Stimulated activated CD8-positive, alpha-beta memory T cell treated with anti-CD3 and anti-CD28 coated beads, Interleukin-7, amount 100 ng/mL, for 4 hours (primary cell): ENCODE data around the gene PPL.
A peak's percentile ranks its signal among the peaks of the same experiment; 100 is the strongest.

Experiments
- DNase-seq, 2 donors: peaks; one replicate each; pipeline ENCODE4 v3.0.0-alpha.2; 2020; ENCODE audit warnings: low read depth in 2 of 2

Gene PPL

DNA sequence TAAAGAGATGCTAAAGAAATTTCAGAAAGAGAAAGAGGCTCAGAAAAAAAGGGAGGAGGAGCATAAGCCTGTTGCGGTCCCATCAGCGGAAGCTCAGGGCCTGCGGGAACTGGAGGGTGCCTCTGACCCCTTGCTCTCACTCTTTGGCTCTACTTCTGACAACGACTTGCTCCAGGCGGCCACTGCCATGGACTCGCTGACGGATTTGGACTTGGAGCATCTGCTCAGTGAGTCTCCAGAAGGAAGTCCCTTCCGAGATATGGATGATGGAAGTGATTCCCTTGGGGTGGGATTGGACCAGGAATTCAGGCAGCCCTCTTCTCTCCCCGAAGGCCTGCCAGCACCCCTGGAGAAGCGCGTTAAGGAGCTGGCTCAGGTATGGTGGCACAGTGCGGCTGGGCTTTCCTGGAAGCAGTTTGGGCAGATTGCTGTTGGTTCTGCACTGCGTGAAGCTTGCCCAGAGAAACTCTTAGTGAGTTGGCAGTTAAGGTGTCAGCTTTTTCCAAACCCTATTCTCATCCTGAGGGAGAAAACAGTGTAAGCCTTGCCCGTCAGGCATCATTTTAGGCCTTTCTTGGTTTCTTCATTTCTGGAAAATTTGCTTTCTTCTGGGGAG is 76.1 kb downstream of the PPL start:
- DNase-seq = no peak

DNA sequence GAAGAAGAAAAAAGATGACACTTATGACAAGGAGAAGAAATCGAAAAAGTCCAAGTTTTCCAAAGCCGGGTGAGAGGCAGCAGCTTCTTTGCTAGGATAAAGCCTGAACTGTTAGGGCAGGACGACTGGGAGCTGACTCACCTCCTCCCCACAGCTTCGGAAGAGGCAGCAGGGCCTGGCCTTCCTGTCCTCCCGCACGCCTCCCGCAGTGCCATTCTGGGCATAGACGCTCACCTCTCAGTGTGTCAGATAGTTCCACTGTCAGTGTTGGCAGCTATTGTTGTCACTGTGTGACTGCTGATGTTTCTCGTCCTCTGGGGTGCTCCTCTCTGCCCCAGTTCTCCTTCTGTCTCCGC is 77.1 kb downstream of the PPL start:
- DNase-seq = no peak

DNA sequence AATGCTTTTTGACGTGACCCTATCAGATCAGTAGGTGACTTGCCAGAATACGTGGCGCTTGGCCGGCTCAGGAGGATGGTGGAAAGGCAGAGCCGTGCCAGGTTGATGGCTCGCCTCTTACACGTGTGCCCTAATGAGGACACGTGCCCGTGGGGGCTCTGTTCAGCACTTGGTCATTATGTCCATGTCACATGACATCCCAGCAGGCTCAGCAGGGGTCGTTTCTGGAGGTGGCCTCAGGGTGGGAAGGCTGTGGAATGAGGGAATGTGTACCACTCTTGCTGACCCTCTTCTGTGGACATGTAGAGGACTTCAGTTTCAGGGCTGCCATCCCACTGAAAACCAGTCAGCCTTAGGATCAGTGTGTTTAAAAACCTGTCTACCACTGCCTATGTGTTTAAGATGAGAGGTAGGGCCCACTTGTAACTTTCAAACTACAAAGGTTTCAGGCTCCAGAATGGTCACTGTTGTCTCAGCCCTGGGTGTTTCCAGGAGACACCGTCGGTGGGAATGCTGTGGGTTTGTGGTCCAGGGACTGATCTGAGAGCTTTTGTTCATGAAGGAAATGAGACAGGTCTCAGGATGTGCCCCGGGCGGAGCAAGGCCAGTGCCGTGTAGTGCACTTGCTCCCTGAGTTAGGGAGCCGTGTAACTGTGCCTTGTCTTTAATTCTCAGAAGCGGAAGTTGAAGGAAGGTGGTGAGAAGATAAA is 77.6 kb downstream of the PPL start:
- no peak for DNase-seq

DNA sequence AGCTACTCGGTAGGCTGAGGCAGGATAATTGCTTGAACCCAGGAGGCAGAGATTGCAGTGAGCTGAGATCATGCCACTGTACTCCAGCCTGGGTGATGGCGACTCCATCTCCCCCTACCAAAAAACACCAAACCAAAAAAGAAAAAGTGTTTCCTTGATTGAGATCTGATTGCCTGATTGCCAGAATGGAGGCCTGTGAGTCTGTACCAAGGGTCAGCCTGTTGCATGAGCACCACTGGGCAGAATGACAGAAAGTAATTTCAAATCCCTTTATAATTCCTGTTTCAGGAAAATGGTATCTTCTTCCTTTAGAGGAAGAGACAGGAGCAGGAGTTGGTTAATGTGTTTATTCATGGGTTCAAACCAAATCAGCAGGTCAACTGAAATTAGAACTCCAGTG is 81.1 kb downstream of the PPL start:
- DNase-seq = no peak

DNA sequence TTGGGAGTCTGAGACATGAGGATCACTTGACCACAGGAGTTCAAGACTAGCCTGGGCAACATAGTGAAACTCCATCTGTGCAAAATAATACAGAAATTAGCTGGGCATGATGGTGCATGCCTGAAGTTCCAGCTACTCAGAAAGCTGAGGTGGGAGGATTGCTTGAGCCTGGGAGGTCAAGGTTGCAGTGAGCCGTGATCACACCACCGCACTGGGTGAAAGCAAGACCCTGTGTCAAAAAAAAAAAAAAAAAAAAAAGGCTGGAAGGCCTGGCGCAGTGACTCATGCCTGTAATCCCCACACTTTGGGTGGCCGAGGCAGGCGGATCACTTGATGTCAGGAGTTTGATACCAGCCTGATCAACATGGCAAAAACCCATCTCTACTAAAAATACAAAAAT is 81.6 kb downstream of the PPL start:
- no peak for DNase-seq

DNA sequence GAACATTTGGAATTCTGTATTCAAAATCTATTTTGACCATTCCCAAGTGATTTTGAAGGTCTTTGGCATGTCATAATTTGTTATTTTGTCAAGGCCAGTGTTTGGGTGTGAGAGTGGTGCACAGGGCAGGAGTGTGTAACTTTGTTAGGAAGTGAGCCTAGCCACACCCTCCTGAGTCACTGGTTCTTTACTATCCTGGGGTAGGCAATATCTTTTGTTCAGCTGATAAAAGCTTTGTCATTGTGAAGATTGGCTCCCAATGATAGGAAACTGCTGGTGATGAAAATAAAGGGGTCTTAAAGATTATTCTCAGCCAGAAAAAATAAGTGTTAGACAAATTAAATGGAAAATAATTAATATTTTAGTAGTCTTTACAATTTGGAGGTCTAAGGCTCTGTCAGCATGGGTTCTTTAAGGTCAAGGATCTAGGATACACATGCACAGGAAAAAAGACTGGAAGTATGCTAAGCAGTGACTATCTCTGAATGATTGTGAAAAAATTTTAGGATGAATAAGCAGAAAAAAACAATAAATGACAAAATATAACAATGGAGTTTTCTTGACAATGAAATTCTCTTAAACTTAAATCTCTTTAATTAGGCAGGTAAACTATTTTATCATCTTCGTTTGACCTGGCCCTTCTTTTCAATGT is 84.6 kb downstream of the PPL start:
- DNase-seq = no peak

DNA sequence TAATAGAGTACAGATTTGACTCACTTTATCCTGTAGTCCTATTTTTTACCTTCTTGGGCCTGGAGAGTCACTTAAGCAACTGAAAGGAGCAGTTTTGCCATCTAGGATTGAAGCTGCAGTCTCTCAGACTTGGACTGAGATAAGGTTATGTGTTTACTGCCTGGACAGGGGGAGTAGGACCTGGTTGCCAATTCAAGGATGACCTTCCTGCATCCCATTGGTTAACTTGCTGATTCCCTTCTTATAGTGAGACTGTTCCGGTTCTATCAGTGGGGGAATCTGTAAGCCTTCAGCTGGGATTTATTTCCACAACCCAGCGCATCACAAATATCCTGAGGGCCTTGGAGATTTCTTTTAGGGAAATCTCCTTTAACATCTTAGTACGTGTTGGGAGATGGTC is 86.7 kb downstream of the PPL start:
- no peak for DNase-seq

DNA sequence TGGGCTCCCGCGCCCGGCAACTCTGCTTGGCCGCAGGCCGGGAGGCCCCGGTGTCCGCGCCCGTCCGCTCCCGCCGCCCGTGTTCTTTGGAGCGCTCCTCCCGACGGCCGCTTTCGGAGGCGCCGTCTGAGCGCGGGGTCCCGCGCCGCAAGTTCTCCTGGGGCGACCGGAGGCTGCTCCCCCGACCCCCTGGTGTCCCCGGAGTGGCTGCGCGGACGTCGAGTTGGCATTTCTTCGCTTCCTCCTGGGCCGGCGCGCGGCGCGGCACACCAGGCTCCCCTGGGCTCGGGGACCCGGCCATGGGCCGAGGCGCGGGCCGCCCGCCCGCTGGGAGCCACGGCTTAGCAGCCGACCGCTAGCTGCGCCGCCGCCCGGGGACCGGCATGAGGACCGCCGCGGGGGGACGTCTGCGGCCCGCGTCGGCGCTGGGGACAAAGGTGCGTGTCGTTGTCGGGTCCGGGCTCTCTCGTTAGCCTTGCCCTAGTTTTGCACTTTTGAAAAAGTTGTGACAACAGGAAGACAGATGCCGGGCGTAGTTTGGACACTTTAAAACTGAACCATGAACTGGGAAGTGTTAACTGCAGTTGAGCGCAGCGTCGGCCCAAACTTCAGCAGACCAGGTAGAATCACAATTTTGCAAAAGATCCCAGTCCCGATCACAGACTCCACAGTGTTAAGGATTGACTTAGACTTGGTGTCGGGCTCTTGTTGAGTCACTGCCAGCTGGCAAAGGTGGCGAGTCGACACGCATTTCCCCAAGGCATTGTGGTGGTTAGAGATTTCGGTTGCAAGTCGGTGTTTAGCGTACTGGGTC is 89.0 kb downstream of the PPL start:
- DNase-seq = peak; percentile 1 to 17

DNA sequence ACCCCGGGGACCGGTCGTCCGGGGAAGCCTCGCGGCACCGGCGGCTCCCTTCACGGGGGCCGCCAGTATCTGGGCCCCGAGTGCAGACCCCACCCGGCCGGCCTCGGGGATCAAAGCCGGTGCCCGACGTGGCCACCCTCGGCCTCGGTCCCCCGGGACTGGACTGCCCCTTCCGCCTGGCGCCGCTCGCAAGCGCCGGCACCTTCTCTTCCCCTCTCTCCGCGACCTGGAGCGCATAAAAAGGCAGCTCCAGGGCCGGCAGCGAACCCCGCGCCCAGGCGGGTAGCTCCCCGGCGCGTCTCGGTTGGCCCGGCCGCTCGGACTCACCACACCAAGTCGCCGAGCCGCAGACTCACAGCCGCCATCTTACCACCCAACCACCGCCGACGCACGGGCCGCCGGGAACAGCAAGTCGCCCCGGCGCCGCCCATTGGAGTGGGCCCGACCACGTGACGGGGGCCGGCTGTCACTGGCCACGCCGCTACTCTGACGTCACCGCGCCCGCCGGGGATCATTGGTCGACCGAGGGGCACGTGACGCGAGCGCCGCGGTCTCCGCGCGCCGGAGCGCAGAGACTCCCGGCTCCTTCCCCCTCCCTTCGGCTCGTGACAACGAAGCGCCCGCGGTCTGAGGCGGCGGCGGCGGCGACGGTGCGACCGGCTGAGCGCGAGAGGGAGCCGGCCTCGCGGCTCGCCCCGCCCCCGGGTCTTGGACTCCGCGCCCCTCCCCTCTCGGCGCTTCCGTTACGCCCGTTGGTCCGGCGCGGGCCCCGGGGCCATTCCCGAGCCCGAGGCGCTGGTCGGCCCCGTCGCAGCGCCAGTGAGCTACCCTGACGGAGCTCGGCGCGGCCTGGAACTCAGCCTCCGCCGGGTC is 89.8 kb downstream of the PPL start, which contains the start of the genes GLYR1 and UBN1:
GLYR1 (minus strand) TSS at position 388 of the 873 bp plus-strand sequence; CDS start at position 365, 23 bp downstream.
UBN1 (plus strand) TSS at position 581 of the 873 bp plus-strand sequence. CDS start 5,437 bp downstream, outside the sequence.
- DNase-seq = peak; percentile 98 to 100

DNA sequence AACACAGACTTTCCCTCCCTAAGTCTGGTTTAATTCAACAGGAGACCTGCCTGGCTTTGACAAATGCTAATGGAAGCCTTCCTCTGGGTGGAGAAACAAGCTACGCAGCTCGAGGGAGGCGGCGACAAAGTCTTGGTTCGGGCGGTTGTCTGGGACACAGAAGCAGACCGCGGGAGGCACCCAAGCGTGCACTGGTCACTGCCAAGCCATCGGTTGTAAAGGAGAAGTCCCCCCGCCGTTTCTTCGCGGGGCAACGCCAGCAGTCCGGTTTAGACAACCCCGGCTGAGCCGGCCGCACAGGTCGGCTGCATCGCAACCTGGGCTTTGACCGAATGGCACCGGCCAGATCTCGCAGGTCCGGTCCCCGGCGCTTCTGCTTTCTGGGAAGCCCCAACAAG is 90.4 kb downstream of the PPL start:
- no peak for DNase-seq

DNA sequence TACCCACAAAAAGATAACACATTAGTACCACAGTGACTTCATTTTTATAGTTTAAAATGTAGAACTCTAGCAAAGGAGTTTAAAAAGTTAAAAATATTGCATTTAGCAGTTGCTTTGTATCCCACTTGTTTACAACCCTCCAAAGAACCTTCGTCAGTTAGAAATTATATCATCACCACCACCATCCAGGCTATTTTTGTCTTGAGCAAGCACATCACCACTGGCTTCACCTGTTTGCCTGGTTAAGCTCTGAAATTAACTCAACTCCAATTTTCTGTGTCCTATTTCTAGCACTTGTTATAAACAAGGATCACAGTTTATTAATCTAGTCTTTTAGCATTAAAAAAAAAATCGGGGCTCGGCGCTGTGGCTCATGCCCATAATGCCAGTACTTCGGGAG is 96.0 kb downstream of the PPL start:
- no peak for DNase-seq

DNA sequence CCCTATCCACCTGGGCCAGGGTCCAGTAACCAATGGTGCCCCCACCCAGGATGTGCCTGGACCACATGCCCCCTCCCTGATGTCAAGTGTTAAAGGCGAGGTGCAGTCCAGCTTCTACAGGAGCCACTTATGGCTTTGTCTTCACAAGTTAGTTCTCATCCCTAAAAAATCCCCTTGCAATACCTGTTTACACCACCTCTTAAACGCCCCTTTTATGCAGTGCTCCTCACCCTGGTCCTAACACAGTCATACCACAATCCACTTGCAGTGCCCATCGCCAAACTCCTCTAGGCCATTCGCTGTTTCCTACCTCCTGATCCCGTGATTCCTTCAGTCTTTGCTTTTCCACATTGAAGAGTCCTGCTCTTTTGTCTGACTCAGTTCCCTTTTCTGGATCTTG is 97.0 kb downstream of the PPL start:
- no peak for DNase-seq

DNA sequence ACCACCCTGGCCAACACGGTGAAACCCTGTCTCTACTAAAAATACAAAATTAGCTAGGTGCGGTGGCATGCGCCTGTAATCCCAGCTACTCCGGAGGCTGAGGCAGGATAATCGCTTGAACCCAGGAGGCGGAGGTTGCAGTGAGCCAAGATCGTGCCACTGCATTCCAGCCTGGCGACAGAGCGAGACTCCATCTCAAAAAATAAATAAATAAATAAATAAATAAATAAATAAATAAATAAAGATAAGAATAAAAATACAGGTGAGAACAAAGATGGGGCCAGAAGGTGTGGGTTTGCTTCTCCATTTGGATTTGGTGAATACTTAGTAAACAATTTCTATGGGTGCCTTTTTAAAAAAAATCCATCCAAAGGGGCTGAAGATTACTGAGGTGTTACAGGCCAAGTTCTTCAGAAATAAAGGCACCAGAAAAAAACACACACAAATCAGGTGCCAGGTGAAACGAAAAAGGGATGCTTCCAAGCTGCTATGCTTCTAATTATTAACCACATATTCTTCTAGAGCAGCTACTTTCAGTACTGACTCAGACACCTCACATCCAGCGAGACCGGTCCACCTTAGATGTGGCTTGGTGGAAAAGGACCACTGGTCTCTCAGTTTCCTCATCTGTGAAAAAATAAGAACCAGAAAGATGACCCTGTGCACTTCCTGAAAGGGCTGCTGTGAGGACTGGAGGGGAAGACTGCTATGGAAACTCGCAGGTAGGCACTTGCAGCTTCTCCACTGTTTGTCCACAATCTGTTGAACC is 99.0 kb downstream of the PPL start:
- DNase-seq = no peak

DNA sequence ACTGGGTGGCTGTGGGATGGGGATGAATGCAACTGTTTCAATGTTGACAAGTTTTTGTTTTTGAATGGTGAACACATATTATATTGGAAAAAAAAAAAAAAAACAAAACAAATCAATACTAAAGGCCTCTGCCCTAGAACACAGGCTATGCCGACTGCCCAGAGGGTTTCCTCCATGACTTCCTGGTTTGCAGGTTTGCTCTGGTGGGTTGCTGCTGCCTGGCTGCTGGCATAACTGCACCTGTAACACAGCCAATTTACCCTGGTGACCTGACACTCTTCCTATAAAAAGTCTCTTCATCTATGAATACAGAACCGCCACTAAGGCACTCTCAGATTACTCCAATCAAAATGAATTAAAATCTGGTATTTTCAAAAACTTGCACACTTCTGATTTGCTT is 100.2 kb downstream of the PPL start:
- DNase-seq = no peak

DNA sequence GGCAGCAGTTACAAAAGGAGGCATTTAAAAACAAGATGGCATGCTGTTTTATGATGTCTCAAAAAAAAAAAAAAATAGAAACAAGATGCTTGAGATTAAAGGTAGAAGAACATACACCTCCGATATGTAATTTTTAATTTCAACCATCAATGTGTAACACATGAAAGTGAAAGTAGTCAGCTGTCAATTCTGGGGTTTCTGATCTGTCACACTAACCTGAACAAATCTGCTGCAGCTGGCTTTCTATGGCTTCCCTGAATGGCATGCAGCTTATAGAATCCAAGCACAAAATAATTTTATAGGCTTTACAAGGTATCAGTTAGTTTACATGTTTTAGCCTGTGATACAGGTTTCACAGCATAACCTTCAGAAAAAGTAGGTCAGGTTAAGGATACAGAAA is 103.4 kb downstream of the PPL start:
- no peak for DNase-seq

DNA sequence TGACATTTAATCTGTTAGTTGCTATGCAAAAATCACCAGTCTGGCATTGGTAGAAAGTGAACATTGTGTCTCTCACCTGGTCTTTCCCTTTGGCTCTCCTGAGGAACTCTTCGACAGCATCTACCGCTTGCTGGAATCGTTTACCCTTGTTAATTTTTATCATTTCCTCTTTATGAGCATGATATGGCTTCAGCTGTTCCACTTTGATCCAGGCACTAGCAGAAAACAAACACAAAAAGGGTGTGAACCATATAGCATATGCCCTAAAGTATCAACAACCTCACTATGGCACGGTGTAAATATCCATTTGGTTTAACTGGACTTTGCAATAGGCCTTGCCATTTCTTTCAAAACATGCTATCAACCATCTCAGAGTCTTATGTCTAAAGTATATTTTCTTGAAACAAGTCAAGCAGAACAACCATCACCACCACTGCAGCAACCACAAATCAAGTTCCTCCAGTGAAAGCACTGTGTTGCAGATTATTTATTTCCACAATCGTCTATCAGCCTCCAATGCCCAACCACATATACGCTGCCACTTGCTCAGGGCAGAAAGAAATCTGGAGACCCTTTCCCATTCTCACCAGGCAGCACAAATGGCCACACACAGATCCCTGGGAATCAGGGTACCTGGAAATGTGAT is 104.1 kb downstream of the PPL start:
- DNase-seq = no peak
